ENCODE data around the gene SFN. TPM values are rescaled to one million over a fixed set of nuclear protein-coding genes. Genes with fewer than 3 reads are reported as not detected.

The SFN gene
- total RNA-seq, 1 experiment from 2014 or later: 245 TPM

- Histone ChIP-seq H3K27ac (ENCODE audit: low read depth, low read length) (no peak overlapping the region), H3K4me3 (replicated peaks in 1 of 2; ENCODE audit: low read depth in 1 of 2, low read length in 2 of 2) (no peak overlapping the region), H3K9me3 (ENCODE audit: control insufficient read depth in 1 of 2, insufficient read depth in 1 of 2, low read depth in 1 of 2, low read length in 2 of 2) (no peaks in the 10 kb centered on the region), H3K9ac (ENCODE audit: low read length) (no peak overlapping the region), H3K36me3 (ENCODE audit: control insufficient read depth in 1 of 2, insufficient read depth in 2 of 2, low read length in 2 of 2) (peaks cover 2 to 16% of the 10 kb centered on the region in 2 experiments; a peak in 2 of 4 replicates), H3K79me2 (ENCODE audit: insufficient read depth, low read length) (no peaks in the 10 kb centered on the region), H4K20me1 (ENCODE audit: insufficient read depth) (no peaks in the 10 kb centered on the region), H2AFZ (ENCODE audit: low read depth, low read length, poor library complexity, severe bottlenecking) (no peak overlapping the region), H3K4me2 (ENCODE audit: low read length) (no peak overlapping the region), H3K27me3 (ENCODE audit: insufficient read depth, low read length) (no peaks in the 10 kb centered on the region), H3K4me1 (ENCODE audit: control insufficient read depth in 1 of 2, insufficient read depth in 2 of 2, low read length in 2 of 2) (peaks cover 44 to 89% of the 10 kb centered on the region in 2 experiments), H3K9me2 (ENCODE audit: insufficient read depth) (no peaks in the 10 kb centered on the region)
- no peak for ATAC-seq
- no TSS peak for BruUV-seq (replicated peaks)
- CTCF ChIA-PET: interaction anchor here (1.1 to 1.9 kb wide), 2 partner anchors 11 to 255 kb away, joined by 3 to 6 read pairs; no protein-coding TSS in a partner anchor
- intact Hi-C loops (cut with micrococcal nuclease): no loop called here
- no peak for DNase-seq (ENCODE audit: low read depth, low spot score)
- POLR2A ChIA-PET: interaction anchor here (0.7 to 1.3 kb wide), 2 partner anchors 8 to 21 kb away, joined by 3 to 4 read pairs; no protein-coding TSS in a partner anchor
- RAD21 ChIA-PET (ENCODE audit: low non-redundant PET in 1 of 2, low total read pairs in 2 of 2, uncharacterized antibody in 2 of 2, unreplicated experiment in 2 of 2): no interaction called here
- TF ChIP-seq JUND (IDR thresholded peaks at IDR 0.05): no peak
- no peak for TF ChIP-seq ZNF274 (IDR thresholded peaks at IDR 0.05; ENCODE audit: low read depth, low read length)
- TF ChIP-seq POLR2A (IDR thresholded peaks at IDR 0.05; ENCODE audit: borderline replicate concordance, extremely low read depth, insufficient read depth, insufficient read length): no peak
- TF ChIP-seq ELF1 (IDR thresholded peaks at IDR 0.05; ENCODE audit: borderline replicate concordance, low read depth): no peak
- no peak for TF ChIP-seq ZFX (IDR thresholded peaks at IDR 0.05)
- no peak for TF ChIP-seq MAX (IDR thresholded peaks at IDR 0.05)
- TF ChIP-seq ZBTB33 (IDR thresholded peaks at IDR 0.05; ENCODE audit: extremely low read depth, insufficient replicate concordance, low read length): no peak
- no peak for TF ChIP-seq SRF (IDR thresholded peaks at IDR 0.05; ENCODE audit: low read depth)
- TF ChIP-seq EZH2 (IDR thresholded peaks at IDR 0.05): no peak
- TF ChIP-seq YY1 (IDR thresholded peaks at IDR 0.05; ENCODE audit: extremely low read depth, insufficient replicate concordance, low read depth, low read length): no peak
- TF ChIP-seq SP1 (IDR thresholded peaks at IDR 0.05; ENCODE audit: low read depth): no peak
- no peak for TF ChIP-seq RAD21 (IDR thresholded peaks at IDR 0.05; ENCODE audit: low read depth)
- no peak for TF ChIP-seq SIN3A (IDR thresholded peaks at IDR 0.05; ENCODE audit: low read depth)
- no peak for TF ChIP-seq ATF3 (IDR thresholded peaks at IDR 0.05)
- no peak for TF ChIP-seq EGR1 (IDR thresholded peaks at IDR 0.05; ENCODE audit: low read depth)
- TF ChIP-seq REST (IDR thresholded peaks at IDR 0.05; ENCODE audit: low read depth): no peak
- TF ChIP-seq FOSL1 (IDR thresholded peaks at IDR 0.05; ENCODE audit: low read depth): no peak
- no peak for TF ChIP-seq CTCF (IDR thresholded peaks at IDR 0.05 in 2 of 3, conservative IDR thresholded peaks at IDR 0.05 in 1 of 3; ENCODE audit: borderline replicate concordance in 1 of 3, insufficient read depth in 1 of 3, low read depth in 2 of 3, low read length in 2 of 3)
Measured at GRCh38 chr1:26857473-26858060, 5.4 kb upstream of the SFN start.
